Colonic mucosa (tissue), 4 donors: ENCODE measurements around the gene ARL15. TPM values are rescaled to one million over a fixed set of nuclear protein-coding genes. Genes with fewer than 3 reads are reported as not detected.

Experiments used
- DNase-seq: peaks from one replicate; pipeline ENCODE4 v3.0.0-alpha.2; 2020
- H3K27ac ChIP-seq: fragments of 200-600 bp; one replicate; pipeline ENCODE4 v1.8.0; 2021
- H3K27me3 ChIP-seq: fragments of 200-600 bp; one replicate; pipeline ENCODE4 v1.8.0; 2021
- H3K36me3 ChIP-seq: fragments of 200-600 bp; one replicate; pipeline ENCODE4 v1.8.0; 2021
- H3K4me1 ChIP-seq: fragments of 200-600 bp; one replicate; pipeline ENCODE4 v1.8.0; 2021; ENCODE audit warnings: mild to moderate bottlenecking
- H3K4me3 ChIP-seq: fragments of 200-600 bp; one replicate; pipeline ENCODE4 v1.8.0; 2021
- H3K9ac ChIP-seq, 2 donors: one replicate each; pipeline ENCODE4 v1.7.0; 2013; ENCODE audit warnings: control low read depth in 2 of 2, low read depth in 2 of 2, low read length in 2 of 2
- H3K9me3 ChIP-seq: fragments of 200-600 bp; one replicate; pipeline ENCODE4 v1.8.0; 2021
- intact Hi-C: fragments of 100-400 bp; cut with DNase I; formaldehyde crosslinking; loops from one replicate; pipeline ENCODE4 v1.14.1; 2022
- total RNA-seq, 2 donors: library from RNA; stranded (reverse); fragmentation: NEBNext Ultra II Directional in 1 of 2; extraction: Animal tissue kit (Norgen Biotek cat#: 25700) in 1 of 2; gene quantifications; one replicate each; pipeline ENCODE4 v1.2.1, GENCODE V29; 2021
- TF ChIP-seq, protein P1 (sequence below): fragments of 200-600 bp; IDR thresholded peaks from one replicate; pipeline ENCODE4 v1.8.0; 2022; ENCODE audit warnings: antibody characterized with exemption, mild to moderate bottlenecking
- donor health status: healthy.
- donor health status: DM: no; HTN: no; CAD: no.
- donor health status: DM: no; HTN: no; CAD: no.

ARL15 gene
- total RNA-seq, 2 donors from 2014 or later: 18.4 to 35.1 TPM

DNA sequence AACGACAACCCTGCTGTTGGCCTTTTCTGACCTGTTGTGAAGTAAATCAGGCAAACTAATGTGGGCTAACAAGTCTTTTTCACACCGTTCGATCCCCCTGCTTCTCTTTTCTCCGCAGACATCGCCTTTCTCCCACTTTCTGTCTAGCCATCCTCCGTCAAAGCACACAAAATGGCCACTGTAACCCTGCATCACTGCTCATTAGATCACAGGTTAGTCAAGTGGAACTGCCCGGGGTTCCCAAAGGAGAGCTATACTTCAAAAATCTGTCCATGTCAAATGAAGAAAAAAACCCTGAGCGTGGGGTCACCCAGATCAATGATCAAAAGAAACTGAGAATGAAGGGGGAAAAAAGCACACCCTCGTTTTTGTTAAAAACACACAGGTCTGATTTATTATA, 212.1 kb downstream of the ARL15 start:
- Histone ChIP-seq H3K36me3 (no peaks in the 10 kb centered on the region), H3K4me1 (no peaks in the 10 kb centered on the region), H3K9me3 (no peaks in the 10 kb centered on the region), H3K9ac (no peak overlapping the region), H3K27ac (no peak overlapping the region), H3K27me3 (no peaks in the 10 kb centered on the region), H3K4me3 (no peak overlapping the region)
- DNase-seq: no peak
- TF ChIP-seq, protein P1, sequence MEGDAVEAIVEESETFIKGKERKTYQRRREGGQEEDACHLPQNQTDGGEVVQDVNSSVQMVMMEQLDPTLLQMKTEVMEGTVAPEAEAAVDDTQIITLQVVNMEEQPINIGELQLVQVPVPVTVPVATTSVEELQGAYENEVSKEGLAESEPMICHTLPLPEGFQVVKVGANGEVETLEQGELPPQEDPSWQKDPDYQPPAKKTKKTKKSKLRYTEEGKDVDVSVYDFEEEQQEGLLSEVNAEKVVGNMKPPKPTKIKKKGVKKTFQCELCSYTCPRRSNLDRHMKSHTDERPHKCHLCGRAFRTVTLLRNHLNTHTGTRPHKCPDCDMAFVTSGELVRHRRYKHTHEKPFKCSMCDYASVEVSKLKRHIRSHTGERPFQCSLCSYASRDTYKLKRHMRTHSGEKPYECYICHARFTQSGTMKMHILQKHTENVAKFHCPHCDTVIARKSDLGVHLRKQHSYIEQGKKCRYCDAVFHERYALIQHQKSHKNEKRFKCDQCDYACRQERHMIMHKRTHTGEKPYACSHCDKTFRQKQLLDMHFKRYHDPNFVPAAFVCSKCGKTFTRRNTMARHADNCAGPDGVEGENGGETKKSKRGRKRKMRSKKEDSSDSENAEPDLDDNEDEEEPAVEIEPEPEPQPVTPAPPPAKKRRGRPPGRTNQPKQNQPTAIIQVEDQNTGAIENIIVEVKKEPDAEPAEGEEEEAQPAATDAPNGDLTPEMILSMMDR: no peak
- intact Hi-C loops: no loop called here

DNA sequence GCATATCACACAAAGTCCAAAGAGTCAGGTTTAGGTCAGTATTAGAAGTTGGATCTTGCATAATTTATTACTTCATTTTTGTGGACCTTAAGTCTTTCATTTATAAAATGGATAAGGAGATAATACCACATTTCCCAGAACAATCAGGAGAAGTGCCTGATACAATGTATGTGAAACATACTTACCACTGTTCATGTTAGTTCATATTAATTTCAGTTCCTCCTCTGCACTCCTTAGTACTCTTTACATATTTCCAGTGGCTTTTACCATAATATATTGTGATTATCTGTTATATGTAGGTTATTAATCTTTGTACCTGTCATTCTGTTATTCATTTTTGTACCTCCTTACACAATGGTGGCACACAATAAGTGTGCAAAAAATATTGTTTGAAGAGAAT, 214.4 kb downstream of the ARL15 start:
- intact Hi-C loops: no loop called here
- Histone ChIP-seq H3K9me3 (no peaks in the 10 kb centered on the region), H3K36me3 (no peaks in the 10 kb centered on the region), H3K9ac (no peak overlapping the region), H3K27ac (no peak overlapping the region), H3K4me3 (no peak overlapping the region), H3K4me1 (no peaks in the 10 kb centered on the region), H3K27me3 (no peaks in the 10 kb centered on the region)
- no peak for DNase-seq
- TF ChIP-seq, protein P1: no peak

DNA sequence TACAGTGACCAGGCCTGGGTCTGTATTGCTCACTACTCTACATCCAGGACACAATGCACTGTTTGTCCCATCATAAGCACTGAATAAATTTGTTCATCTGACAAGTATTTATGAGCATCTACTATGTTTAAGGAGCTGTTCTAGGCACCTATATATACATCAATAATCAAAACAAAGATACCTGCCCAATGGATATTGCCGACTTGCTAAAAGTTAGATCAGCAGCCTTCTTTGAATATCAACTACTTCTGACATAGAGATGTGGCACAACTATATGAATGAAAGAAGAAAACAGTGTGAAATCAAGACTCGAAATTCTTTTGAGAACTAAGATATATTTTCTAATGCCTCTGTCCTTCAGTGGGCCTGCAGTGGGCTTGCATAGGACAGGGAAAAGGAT, 215.7 kb downstream of the ARL15 start:
- DNase-seq: no peak
- Histone ChIP-seq H3K27ac (no peak overlapping the region), H3K27me3 (no peaks in the 10 kb centered on the region), H3K36me3 (no peaks in the 10 kb centered on the region), H3K4me1 (no peaks in the 10 kb centered on the region), H3K4me3 (no peak overlapping the region), H3K9ac (no peak overlapping the region), H3K9me3 (no peaks in the 10 kb centered on the region)
- TF ChIP-seq, protein P1: no peak
- intact Hi-C loops: no loop called here

DNA sequence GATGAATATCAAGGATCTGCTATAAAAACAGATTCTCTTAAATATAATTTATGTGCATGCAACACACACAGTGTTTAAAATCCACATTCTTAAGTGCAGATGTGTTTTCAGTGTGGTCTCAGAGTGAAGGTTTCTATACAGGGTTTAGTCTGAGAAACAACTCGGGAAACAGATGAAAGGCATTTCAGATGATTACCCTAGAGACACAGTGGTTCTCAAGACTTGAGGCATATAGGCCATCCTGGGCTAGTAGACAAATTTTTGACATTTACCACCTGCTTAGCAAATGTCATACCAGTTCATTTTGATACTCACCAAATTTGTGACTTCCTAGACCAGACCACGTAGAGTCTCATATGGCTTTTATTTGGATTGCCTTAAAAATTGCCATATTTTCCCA, 216.5 kb downstream of the ARL15 start:
- DNase-seq: no peak
- intact Hi-C loops: no loop called here
- H3K4me1 ChIP-seq: no peaks in the 10 kb centered on the region
- no peaks in the 10 kb centered on the region for H3K36me3 ChIP-seq
- TF ChIP-seq, protein P1: no peak
- no peak overlapping the region for H3K27ac ChIP-seq
- H3K27me3 ChIP-seq: no peaks in the 10 kb centered on the region
- no peak overlapping the region for H3K4me3 ChIP-seq
- no peak overlapping the region for H3K9ac ChIP-seq
- no peaks in the 10 kb centered on the region for H3K9me3 ChIP-seq

DNA sequence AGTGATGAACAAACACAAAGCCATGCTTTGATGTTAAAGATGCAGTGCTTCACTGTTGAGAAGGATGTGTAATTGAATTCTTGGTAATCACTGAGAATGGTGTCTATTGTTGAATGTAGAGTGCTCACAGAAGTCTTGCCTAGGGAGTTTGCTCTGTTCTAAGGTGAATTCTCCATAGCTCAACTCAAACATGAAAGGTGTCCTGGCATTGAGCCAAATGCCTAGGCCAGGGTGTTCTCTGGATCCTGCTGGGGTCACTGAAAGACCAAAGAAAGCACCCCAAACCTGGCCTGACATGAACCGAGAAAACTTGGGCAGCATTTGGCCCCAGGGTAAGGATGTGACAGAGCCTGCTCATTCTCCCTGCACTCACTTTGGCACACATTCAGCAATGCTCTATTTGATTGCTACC, 217.3 kb downstream of the ARL15 start:
- Histone ChIP-seq H3K9me3 (no peaks in the 10 kb centered on the region), H3K27me3 (no peaks in the 10 kb centered on the region), H3K4me1 (no peaks in the 10 kb centered on the region), H3K36me3 (no peaks in the 10 kb centered on the region), H3K4me3 (no peak overlapping the region), H3K27ac (no peak overlapping the region), H3K9ac (no peak overlapping the region)
- DNase-seq: no peak
- TF ChIP-seq, protein P1: no peak
- intact Hi-C loops: no loop called here
